NCI-H187 treated with DMSO at 0.1 percent for 48 hours (cell line): ENCODE data around the gene ASTN2.

ENCODE experiments used
- DNase-seq: peaks from one replicate; lab custom pipeline; 2025; lab: John Stamatoyannopoulos, UW

ASTN2 gene

GRCh38 chr9:116422119-116422979 is 992.5 kb downstream of the ASTN2 start:
- no peak for DNase-seq

- no peak for DNase-seq
Measured at GRCh38 chr9:116420993-116421538, 993.8 kb downstream of the ASTN2 start.

- no peak for DNase-seq
Measured at GRCh38 chr9:116419181-116419580, 995.7 kb downstream of the ASTN2 start.

GRCh38 chr9:116417464-116417863 is 997.4 kb downstream of the ASTN2 start:
- no peak for DNase-seq

- no peak for DNase-seq
Measured at GRCh38 chr9:116416421-116416820, 998.4 kb downstream of the ASTN2 start.

GRCh38 chr9:116414374-116414773 is 1000.5 kb downstream of the ASTN2 start:
- DNase-seq: no peak

- no peak for DNase-seq
Measured at GRCh38 chr9:116411506-116411905, 1003.4 kb downstream of the ASTN2 start.

GRCh38 chr9:116409638-116410037 is 1005.2 kb downstream of the ASTN2 start:
- no peak for DNase-seq

- DNase-seq: no peak
Measured at GRCh38 chr9:116409129-116409528, 1005.7 kb downstream of the ASTN2 start.

- no peak for DNase-seq
Measured at GRCh38 chr9:116406469-116406868, 1008.4 kb downstream of the ASTN2 start.

- no peak for DNase-seq
Measured at GRCh38 chr9:116405321-116405720, 1009.5 kb downstream of the ASTN2 start.

GRCh38 chr9:116404228-116404627 is 1010.6 kb downstream of the ASTN2 start:
- no peak for DNase-seq

- no peak for DNase-seq
Measured at GRCh38 chr9:116403171-116403570, 1011.7 kb downstream of the ASTN2 start.

GRCh38 chr9:116395699-116396037 is 1019.2 kb downstream of the ASTN2 start:
- DNase-seq: no peak

- no peak for DNase-seq
Measured at GRCh38 chr9:116394894-116395698, 1019.8 kb downstream of the ASTN2 start.

GRCh38 chr9:116394070-116394469 is 1020.8 kb downstream of the ASTN2 start:
- DNase-seq: no peak

- DNase-seq: no peak
Measured at GRCh38 chr9:116393198-116393597, 1021.7 kb downstream of the ASTN2 start.

- DNase-seq: no peak
Measured at GRCh38 chr9:116391306-116391900, 1023.5 kb downstream of the ASTN2 start.

GRCh38 chr9:116390303-116391228 is 1024.3 kb downstream of the ASTN2 start:
- DNase-seq: no peak

GRCh38 chr9:116389541-116390302 is 1025.1 kb downstream of the ASTN2 start:
- DNase-seq: no peak
